Coronary artery (tissue), 2 donors: ENCODE data around the gene GLS.

Experiments
- DNase-seq: peaks from one replicate; pipeline ENCODE4 v3.0.0-alpha.2; 2017; ENCODE audit warnings: low spot score
- H3K27ac ChIP-seq, 2 donors: fragments of 200-600 bp; sonication (generic); one replicate each; pipeline ENCODE4 v1.5.1; 2016 to 2019
- H3K4me3 ChIP-seq: fragments of 200-600 bp; sonication (generic); 2 replicates; pipeline ENCODE4 v1.5.1; 2016; ENCODE audit warnings: mild to moderate bottlenecking, moderate library complexity
- CTCF ChIP-seq: fragments of 200-600 bp; sonication (generic); IDR thresholded peaks from one replicate; pipeline ENCODE4 v1.5.1; 2019; ENCODE audit warnings: antibody characterized with exemption

GLS gene

DNA sequence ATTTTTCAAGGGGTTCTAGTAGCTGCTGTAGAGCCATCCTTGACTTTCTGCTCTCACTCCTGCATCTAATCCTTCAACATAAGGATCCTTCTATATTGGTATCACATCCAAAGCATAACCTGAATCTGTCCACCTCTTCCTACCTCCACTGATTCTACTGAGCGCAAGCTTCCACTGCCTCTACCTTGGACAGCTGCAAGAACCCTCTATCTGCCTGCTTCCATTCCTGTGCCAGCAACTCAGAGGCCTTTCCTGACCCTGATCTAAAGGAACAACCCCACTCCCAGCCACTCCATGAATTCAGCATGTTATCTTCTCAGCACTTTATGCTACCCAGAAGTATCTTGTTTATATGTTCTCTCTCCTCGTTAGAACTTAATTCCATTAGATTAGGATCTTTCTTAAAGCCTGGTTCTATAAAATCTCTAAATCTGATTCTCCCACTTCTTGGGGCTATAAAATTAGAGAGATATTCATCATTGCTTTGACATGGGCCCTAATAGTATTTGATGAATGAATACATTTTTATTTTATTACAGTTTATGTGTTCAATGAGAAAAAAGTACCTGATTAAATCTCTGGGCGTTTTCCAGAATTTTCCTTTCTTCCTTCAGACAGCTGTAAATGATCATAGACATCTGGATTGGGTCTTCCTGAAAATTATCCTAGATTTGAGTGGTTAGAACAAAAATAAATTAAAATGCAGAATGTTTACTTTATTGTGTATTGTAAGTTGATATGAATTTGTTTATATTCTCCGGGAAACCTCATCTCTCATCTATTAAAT lies 126.6 kb downstream of the GLS start:
- no peak overlapping the region for H3K27ac ChIP-seq
- no peak for TF ChIP-seq CTCF
- no peak for DNase-seq
- H3K4me3 ChIP-seq: no peak overlapping the region

DNA sequence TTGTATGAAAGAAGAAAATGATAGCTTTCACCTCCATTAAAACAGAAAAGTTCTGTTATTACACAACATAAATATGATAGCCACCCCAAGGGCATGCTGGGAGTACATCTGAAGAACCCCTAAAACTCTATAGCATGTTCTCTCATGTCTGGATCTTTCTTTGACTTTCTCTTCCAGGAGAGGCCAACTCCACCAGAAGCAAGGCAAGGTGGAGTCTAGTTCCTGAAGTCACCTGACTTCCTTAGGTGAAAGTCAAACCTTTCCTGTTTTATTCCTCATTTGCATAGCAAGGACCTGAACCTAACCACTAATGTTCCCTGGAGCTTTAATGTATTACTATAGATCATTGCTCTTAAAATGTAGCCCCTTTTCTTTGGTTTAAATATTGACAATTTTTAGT lies 127.7 kb downstream of the GLS start:
- Histone ChIP-seq H3K4me3 (no peak overlapping the region), H3K27ac (no peak overlapping the region)
- DNase-seq: no peak
- no peak for TF ChIP-seq CTCF

DNA sequence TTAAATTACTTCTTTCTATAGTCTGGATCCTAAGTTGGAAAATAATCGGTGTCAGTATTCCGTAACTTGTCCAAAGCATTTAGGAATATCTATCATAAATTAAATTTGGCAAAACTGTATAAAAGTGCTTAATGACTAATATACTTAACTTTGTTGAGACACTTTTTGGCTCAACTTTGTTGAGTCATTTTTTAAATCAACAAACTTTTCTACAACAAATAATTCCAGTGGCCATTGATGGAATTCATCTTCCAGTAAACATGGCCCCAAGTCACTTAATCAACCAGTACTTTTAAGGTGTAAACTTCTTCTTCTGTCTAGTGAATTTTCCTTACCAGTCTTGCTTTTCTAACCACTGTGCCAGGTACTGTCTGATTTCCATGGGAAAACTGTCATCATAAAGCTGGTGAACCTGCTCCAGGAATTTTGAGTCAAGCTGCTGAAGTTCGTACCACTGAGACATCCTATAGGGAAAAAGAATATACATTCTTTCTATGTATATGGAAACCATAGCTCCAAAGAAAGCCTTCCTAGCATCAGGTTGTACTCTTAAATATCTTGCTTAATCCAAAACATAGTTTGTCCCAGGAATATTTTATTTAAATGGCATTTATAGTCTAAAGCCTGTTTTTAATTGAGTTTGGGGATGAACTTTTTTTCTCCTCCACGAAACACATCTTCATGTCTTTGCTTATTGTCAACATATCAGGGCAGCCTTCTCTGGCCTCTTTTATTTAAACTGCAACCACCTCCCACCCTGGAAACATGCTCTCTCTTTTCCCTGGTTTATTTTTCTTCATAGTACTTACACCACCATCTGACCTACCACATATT lies 129.1 kb downstream of the GLS start:
- Histone ChIP-seq H3K27ac (no peak overlapping the region), H3K4me3 (no peak overlapping the region)
- no peak for DNase-seq
- TF ChIP-seq CTCF: no peak

DNA sequence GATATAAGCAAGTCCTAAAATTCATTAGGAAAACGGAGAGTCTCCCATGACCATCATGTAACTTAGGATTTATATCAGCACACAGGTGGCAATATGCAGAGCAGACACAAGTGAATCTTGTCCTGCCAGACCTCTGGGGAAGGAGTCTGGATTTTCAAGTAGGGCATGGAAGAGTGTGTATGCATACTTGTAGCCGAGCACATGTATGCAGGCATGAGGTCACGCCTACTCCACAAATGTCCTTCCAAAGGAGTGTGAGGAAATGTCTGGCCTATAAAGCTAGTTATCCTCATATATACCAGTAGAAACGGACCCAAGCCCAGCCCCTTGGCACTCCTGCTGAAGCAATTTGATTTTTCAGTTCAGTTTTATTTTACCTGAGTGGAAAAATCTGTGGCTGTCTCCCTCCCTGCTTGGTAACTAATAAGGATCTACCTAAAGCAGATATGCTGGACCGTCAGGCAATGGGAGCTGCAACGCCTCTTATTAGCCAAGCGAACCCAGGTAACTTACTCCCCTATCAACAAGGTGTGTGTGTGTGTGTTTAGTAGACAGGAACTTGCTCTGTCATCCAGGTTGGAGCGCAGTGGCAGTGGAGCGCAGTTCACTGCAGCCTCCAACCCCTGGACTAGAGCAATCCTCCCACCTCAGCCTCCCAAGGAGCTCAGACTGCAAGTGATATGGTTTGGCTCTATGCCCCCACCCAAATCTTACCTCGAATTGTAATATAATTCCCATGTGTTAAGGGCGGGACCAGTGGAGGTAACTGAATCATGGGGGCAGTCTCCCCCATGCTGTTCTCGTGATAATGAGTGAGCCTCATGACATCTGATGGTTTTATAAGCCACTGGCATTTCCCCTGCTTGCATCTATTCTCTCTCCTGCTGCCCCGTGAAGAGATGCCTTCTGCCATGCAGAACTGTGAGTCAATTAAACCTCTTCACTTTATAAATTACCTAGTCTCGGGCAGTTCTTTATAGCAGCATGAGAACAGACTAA lies 130.6 kb downstream of the GLS start:
- no peak for TF ChIP-seq CTCF
- DNase-seq: no peak
- Histone ChIP-seq H3K4me3 (no peak overlapping the region), H3K27ac (no peak overlapping the region)

DNA sequence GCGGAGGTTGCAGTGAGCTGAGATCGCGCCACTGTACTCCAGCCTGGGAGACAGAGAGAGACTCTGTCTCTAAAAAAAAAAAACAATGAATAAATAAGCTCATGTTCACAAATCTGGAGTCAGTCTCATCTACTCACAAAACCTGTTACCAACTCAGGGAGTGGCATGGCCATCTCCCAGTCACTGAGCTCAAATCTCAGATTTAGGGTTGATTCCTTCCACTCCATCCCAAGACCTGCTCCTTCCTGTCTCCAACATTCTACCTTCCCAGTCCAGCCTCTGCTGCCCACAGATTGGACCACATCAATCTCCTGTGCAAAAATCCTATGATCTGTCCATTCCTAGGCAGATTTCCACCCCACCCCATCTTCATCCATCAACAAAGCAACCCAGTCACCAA lies 131.7 kb downstream of the GLS start:
- no peak for DNase-seq
- no peak overlapping the region for H3K27ac ChIP-seq
- H3K4me3 ChIP-seq: peak overlapping the region; percentile 89
- no peak for TF ChIP-seq CTCF

GRCh38 chr2:191012845-191013681 lies 132.4 kb downstream of the GLS start:
- no peak for DNase-seq
- H3K4me3 ChIP-seq: peak overlapping the region; percentile 89
- no peak for TF ChIP-seq CTCF
- peak overlapping the region; percentile 77 to 94 for H3K27ac ChIP-seq
